Transverse colon (tissue), 4 donors: ENCODE data around the gene PGM5.

Experiments
- POLR2A ChIP-seq: fragments of 450-650 bp; IDR thresholded peaks from one replicate; pipeline ENCODE4 v1.6.1; 2016; ENCODE audit warnings: antibody characterized with exemption, mild to moderate bottlenecking, moderate library complexity
- POLR2AphosphoS5 ChIP-seq, 3 donors: sonication (generic); formaldehyde crosslinking; IDR thresholded peaks; one replicate each; pipeline ENCODE4 v1.6.1; 2016; ENCODE audit warnings: antibody characterized with exemption in 3 of 3
- TF ChIP-seq, protein P1 (sequence below), 5 experiments: fragments of 200-600 bp in 3 of 5; fragments of 450-650 bp in 2 of 5; sonication (generic) in 3 of 5; IDR thresholded peaks; 1 replicate in 2 of 5; 2 replicates in 3 of 5; pipeline ENCODE4 v1.5.1; 2016 to 2017; ENCODE audit warnings: antibody characterized with exemption in 5 of 5, inconsistent platforms in 3 of 5, mild to moderate bottlenecking in 2 of 5, moderate library complexity in 1 of 5

DNA sequence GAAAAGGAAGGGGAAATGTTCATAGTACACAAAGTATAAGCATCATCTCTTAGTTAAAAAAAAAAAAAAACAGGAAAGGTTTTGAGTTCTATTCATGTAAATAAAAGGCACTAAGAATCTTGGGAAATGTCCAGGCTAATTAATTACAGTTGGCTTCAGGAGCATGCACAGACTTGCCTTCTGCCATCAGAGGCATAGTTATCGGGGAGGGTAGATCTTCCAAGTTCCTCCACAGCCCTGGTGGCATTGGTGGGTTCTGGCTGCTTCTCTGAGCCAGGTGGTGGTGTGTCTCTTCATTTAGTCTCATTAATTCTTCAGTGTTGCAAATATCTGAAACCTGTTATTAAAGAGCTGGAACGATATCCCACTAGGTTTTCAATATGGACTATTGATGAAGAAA lies 99.0 kb downstream of the PGM5 start:
- no peak for TF ChIP-seq POLR2A
- TF ChIP-seq, protein P1, sequence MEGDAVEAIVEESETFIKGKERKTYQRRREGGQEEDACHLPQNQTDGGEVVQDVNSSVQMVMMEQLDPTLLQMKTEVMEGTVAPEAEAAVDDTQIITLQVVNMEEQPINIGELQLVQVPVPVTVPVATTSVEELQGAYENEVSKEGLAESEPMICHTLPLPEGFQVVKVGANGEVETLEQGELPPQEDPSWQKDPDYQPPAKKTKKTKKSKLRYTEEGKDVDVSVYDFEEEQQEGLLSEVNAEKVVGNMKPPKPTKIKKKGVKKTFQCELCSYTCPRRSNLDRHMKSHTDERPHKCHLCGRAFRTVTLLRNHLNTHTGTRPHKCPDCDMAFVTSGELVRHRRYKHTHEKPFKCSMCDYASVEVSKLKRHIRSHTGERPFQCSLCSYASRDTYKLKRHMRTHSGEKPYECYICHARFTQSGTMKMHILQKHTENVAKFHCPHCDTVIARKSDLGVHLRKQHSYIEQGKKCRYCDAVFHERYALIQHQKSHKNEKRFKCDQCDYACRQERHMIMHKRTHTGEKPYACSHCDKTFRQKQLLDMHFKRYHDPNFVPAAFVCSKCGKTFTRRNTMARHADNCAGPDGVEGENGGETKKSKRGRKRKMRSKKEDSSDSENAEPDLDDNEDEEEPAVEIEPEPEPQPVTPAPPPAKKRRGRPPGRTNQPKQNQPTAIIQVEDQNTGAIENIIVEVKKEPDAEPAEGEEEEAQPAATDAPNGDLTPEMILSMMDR (IDR thresholded peaks at IDR 0.05): no peak
- no peak for TF ChIP-seq POLR2AphosphoS5 (IDR thresholded peaks at IDR 0.05)
